Measurements from ENCODE around the gene TBXA2R. TPM values are rescaled to one million over a fixed set of nuclear protein-coding genes. Genes with fewer than 3 reads are reported as not detected.

The TBXA2R gene
- polyA plus RNA-seq, 1 donor = 1.3 TPM

DNA sequence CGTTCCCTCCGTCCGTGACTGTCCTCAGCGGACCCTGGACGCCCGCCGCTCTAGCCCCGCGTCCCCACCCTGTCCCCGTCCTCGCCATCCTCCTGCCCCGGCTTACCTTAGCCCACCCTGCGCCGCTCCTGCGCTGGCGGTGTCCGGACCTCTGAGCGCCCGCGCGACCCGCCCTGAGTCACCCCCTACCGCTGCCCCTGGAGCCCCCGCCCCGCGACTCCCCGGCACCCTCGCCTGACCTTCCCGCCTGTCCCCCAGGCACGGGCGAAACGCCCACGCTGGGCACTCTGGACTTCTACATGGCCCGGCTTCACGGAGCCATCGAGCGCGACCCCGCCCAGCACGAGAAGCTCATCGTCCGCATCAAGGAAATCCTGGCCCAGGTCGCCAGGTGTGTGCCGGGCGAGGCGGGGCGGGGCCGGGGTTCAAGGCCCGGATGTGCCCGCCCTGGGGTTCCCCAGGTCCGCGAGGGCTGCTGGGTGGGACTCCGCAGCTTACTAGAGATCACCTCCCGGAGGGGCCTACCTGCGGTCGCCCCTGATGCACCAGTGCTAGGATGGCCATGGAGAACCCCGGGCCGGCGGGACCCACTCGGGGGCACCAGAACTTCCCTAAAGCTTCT lies 28.8 kb downstream of the TBXA2R start:
- Histone ChIP-seq H3K4me3 (ENCODE audit: low read length) (no peak overlapping the region), H3K27ac (ENCODE audit: low read length) (no peak overlapping the region), H3K4me1 (ENCODE audit: control insufficient read depth, insufficient read depth, low read length) (peaks cover 14% of the 10 kb centered on the region), H3K9me3 (ENCODE audit: control insufficient read depth, low read depth, low read length) (peaks cover 15% of the 10 kb centered on the region), H3K36me3 (ENCODE audit: control insufficient read depth, insufficient read depth, low read length) (peaks cover 12% of the 10 kb centered on the region), H3K27me3 (ENCODE audit: control insufficient read depth, insufficient read depth, low read length) (no peaks in the 10 kb centered on the region)
- WGBS (ENCODE audit: insufficient coverage, low lambda C conversion rate) = no CpG with 5 or more reads among the region's 60 CpGs
- no peak for DNase-seq

DNA sequence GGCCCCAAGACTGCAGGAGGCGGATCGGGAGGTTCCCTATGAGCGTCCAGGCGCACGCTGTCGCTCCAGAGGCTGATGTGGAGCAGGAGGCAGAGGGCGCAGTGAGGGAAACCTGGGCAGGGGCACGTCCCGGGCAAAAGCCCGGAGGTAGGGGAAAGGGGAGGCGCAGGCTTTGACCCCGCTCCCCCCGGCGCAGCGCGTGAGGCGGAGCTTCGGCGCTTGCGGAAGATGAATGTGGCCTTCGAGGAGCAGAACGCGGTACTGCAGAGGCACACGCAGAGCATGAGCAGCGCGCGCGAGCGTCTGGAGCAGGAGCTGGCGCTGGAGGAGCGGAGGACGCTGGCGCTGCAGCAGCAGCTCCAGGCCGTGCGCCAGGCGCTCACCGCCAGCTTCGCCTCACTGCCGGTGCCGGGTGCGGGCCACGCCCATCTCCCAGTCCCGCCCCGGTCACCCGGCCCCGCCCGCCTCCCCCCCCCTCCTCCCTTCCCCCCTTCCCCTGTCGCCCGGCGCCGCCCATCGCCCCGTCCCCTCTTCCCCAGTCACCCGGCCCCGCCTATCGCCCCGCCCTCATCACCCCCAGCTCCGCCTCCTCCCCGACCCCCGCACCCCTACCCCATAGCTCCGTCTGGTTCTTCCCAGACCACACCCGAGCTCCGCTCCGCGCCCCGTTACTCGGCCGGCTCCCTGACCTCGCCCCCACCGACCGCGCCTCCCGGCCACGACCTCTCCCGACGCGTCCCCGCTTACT lies 29.8 kb downstream of the TBXA2R start:
- peak; percentile 43 to 49 for DNase-seq
- WGBS (ENCODE audit: insufficient coverage, low lambda C conversion rate) = no CpG with 5 or more reads among the region's 78 CpGs
- Histone ChIP-seq H3K9me3 (ENCODE audit: control insufficient read depth, low read depth, low read length) (peaks cover 15% of the 10 kb centered on the region), H3K27me3 (ENCODE audit: control insufficient read depth, insufficient read depth, low read length) (no peaks in the 10 kb centered on the region), H3K4me1 (ENCODE audit: control insufficient read depth, insufficient read depth, low read length) (peaks cover 20% of the 10 kb centered on the region), H3K4me3 (ENCODE audit: low read length) (peak overlapping the region; percentile 35), H3K27ac (ENCODE audit: low read length) (no peak overlapping the region), H3K36me3 (ENCODE audit: control insufficient read depth, insufficient read depth, low read length) (peaks cover 12% of the 10 kb centered on the region)

DNA sequence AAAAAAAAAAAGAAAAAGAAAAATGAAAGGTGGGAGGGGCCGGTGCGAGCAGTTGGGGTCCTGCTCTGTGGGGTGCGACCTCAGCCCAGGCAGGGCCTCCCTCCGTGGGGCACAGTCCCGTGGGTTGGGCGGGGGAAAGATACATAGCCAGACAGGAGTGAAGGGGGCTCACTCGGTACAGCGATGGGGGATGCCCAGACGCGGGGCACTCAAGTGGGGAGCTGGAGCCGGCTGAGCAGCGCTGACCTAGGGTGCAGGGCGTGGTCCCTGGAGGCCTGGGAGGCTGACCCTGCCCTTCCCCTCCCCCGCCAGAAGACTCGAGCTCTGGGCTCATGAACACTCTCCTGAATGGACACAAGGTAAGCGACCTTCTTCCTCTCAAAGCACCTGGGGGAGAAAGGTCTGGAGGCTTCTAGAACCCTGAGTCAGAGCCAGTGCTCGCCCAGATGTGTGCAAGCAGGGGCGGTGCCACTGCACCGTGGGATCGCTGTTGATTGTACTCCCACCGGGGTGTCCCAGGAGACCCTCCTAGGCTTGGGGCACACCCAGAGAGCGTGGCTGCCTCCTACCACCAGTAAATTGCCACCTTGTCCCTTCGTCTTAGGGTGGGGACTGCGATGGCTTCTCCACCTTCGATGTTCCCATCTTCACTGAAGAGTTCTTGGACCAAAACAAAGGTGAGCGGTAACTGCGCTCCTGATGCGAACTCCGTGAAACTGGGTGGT lies 30.6 kb downstream of the TBXA2R start:
- Histone ChIP-seq H3K27ac (ENCODE audit: low read length) (no peak overlapping the region), H3K9me3 (ENCODE audit: control insufficient read depth, low read depth, low read length) (peaks cover 15% of the 10 kb centered on the region), H3K36me3 (ENCODE audit: control insufficient read depth, insufficient read depth, low read length) (peaks cover 12% of the 10 kb centered on the region), H3K27me3 (ENCODE audit: control insufficient read depth, insufficient read depth, low read length) (no peaks in the 10 kb centered on the region), H3K4me1 (ENCODE audit: control insufficient read depth, insufficient read depth, low read length) (peaks cover 21% of the 10 kb centered on the region), H3K4me3 (ENCODE audit: low read length) (peak overlapping the region; percentile 35)
- no peak for DNase-seq
- WGBS (ENCODE audit: insufficient coverage, low lambda C conversion rate) = no CpG with 5 or more reads among the region's 29 CpGs

DNA sequence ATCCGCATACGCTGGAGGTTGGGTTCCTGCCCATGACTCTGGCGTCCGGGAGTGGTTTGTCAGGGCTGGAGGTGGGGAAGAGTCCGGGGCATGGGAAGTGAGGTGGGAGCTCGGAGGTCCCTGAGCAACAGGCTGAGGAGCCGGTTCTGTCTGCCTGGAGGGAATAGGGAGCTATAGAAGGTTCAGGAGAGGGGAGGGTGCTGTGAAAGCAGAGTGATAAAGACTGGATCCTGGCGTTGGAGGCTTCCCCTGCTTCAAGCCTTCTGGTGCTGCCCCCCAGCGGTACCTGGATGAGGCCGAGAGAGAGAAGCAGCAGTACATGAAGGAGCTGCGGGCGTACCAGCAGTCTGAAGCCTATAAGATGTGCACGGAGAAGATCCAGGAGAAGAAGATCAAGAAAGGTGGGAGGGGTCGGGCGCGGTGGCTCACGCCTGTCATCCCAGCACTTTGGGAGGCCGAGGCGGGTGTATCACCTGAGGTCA lies 31.4 kb downstream of the TBXA2R start:
- Histone ChIP-seq H3K27me3 (ENCODE audit: control insufficient read depth, insufficient read depth, low read length) (no peaks in the 10 kb centered on the region), H3K4me3 (ENCODE audit: low read length) (no peak overlapping the region), H3K27ac (ENCODE audit: low read length) (no peak overlapping the region), H3K4me1 (ENCODE audit: control insufficient read depth, insufficient read depth, low read length) (peaks cover 21% of the 10 kb centered on the region), H3K36me3 (ENCODE audit: control insufficient read depth, insufficient read depth, low read length) (peaks cover 12% of the 10 kb centered on the region), H3K9me3 (ENCODE audit: control insufficient read depth, low read depth, low read length) (peaks cover 15% of the 10 kb centered on the region)
- no CpG with 5 or more reads among the region's 19 CpGs for WGBS (ENCODE audit: insufficient coverage, low lambda C conversion rate)
- no peak for DNase-seq

DNA sequence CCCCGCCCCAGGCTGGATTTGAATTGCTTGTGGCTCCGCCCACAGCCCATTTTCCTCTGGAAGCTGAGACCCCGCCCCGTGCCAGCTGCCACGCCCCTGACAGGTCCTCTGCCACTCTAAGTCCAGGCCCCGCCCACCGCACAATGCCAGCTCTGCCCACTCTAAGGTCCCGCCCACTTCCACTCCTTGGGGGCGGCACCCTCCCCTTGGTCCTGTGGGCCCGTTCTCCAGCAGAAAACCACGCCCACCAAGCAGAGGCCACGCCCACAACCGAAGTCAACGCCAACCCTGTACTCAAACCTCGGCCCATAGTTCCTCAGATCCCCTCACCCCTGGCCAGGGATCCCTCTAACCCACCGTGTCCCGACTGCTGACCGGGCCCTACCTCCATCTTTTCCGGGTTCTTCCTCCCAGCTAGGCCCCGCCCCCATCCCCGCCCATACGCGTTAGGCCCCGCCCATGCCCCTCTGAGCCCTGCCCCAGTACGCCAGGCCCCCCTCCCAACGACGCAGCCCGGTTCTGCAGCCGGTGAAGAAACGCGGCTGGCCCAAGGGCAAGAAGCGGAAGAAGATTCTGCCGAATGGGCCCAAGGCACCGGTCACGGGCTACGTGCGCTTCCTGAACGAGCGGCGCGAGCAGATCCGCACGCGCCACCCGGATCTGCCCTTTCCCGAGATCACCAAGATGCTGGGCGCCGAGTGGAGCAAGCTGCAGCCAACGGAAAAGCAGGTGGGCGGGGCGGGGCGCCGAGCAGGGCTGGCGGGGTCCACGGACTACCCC lies 32.6 kb downstream of the TBXA2R start:
- Histone ChIP-seq H3K27ac (ENCODE audit: low read length) (no peak overlapping the region), H3K4me1 (ENCODE audit: control insufficient read depth, insufficient read depth, low read length) (peaks cover 21% of the 10 kb centered on the region), H3K27me3 (ENCODE audit: control insufficient read depth, insufficient read depth, low read length) (no peaks in the 10 kb centered on the region), H3K36me3 (ENCODE audit: control insufficient read depth, insufficient read depth, low read length) (peaks cover 12% of the 10 kb centered on the region), H3K9me3 (ENCODE audit: control insufficient read depth, low read depth, low read length) (peaks cover 15% of the 10 kb centered on the region), H3K4me3 (ENCODE audit: low read length) (peak overlapping the region; percentile 92)
- no CpG with 5 or more reads among the region's 55 CpGs for WGBS (ENCODE audit: insufficient coverage, low lambda C conversion rate)
- DNase-seq = peak; percentile 79 to 83

DNA sequence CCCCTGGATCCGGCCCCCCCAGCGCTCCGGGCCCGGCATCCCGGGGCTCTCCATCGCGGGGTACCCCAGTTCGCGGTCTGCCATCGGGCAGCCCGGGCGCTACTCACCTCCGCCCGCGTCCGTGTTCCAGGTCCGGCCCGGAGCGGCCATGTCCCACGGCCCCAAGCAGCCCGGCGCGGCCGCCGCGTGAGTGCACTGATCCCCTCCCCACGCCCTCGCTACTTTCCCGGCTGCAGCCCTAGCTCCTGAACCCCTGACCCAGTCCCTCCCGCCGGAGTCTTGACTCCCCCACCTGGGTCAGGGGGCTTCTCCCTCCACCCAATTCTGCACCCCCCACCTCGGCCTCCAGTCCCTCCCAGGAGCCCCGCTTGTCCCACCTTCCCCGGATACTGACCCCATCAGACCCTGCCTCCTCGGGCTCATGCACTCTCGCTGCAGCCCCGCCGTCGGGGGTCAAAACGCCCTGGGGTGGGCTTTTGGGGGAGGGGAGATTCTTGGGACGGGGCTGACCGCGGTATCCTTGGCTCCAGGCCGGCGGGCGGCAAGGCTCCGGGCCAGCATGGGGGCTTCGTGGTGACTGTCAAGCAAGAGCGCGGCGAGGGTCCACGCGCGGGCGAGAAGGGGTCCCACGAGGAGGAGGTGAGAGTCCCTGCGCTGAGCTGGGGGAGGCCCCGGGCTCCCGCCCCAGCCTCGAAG lies 33.4 kb downstream of the TBXA2R start:
- peak overlapping the region; percentile 54 for H3K27ac ChIP-seq (ENCODE audit: low read length)

DNA sequence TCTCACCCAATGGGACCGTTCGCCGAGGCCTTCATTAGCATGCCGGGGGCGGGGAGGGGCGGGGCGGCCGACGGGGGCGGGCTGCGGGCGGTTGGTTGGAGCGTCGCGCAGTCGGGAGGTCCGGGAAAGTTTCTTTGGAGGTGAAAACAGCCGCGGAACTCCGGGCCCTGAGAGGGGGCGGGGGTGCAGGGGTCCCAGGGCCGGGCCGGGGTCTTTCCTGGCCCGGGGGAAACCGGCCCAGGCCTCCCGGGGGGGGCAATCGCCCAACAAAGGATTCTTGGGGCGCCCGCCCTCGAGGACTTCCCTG lies 33.9 kb downstream of the TBXA2R start, which contains the start of gene HMG20B:
Gene HMG20B (plus strand): TSS at position 90 of the 307 bp plus-strand sequence. CDS start 366 bp downstream, outside the sequence.
- peaks cover 21% of the 10 kb centered on the region for H3K4me1 ChIP-seq (ENCODE audit: control insufficient read depth, insufficient read depth, low read length)
- WGBS (ENCODE audit: insufficient coverage, low lambda C conversion rate) = no CpG with 5 or more reads among the region's 30 CpGs

More for the DNA sequence above, 33.4 kb downstream of the TBXA2R start:
- Histone ChIP-seq H3K27me3 (ENCODE audit: control insufficient read depth, insufficient read depth, low read length) (no peaks in the 10 kb centered on the region), H3K4me3 (ENCODE audit: low read length) (peak overlapping the region; percentile 92), H3K4me1 (ENCODE audit: control insufficient read depth, insufficient read depth, low read length) (peaks cover 21% of the 10 kb centered on the region), H3K36me3 (ENCODE audit: control insufficient read depth, insufficient read depth, low read length) (peaks cover 12% of the 10 kb centered on the region), H3K9me3 (ENCODE audit: control insufficient read depth, low read depth, low read length) (peaks cover 15% of the 10 kb centered on the region)
- WGBS (ENCODE audit: insufficient coverage, low lambda C conversion rate) = no CpG with 5 or more reads among the region's 60 CpGs
- no peak for DNase-seq

DNA sequence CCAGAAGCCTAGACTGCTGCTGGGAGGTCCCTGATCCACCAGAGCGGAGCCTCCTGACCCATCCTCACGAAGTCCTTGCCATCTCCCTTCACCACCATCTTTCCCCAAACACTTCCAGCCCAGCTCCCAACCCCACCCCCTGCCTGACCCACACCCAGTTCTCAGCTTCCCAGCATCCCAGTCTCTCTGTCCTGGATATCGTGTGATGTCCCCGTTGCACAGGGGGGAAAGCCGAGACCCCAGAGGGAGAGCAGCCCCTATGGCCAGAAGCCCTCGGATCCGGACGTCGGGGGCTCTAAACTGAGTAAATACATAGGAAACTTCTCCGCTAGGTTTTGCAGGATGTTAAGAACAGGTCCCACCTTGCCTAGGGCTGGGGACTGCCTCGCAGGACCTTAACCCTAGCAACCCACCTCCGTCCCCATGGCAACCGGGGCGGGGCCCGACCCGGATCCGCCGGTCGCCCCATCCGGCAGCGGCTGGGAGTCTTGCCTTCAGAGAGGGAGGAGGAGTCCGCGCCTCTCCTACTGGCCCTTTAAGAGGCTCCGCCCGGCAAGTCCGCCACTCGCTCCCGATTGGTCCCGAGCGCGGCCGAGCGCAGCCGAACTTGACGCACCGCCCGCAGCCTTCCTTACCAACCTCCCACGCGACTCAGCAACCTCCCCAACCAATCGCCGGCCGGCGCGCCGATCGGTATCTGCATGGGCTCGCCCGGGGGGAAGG lies 34.4 kb downstream of the TBXA2R start:
- peak overlapping the region; percentile 51 for H3K4me3 ChIP-seq (ENCODE audit: low read length)
- no CpG with 5 or more reads among the region's 48 CpGs for WGBS (ENCODE audit: insufficient coverage, low lambda C conversion rate)
- peaks cover 21% of the 10 kb centered on the region for H3K4me1 ChIP-seq (ENCODE audit: control insufficient read depth, insufficient read depth, low read length)
- DNase-seq = peak; percentile 100
- no peaks in the 10 kb centered on the region for H3K27me3 ChIP-seq (ENCODE audit: control insufficient read depth, insufficient read depth, low read length)
- H3K36me3 ChIP-seq (ENCODE audit: control insufficient read depth, insufficient read depth, low read length) = peaks cover 12% of the 10 kb centered on the region
- no peak overlapping the region for H3K27ac ChIP-seq (ENCODE audit: low read length)
- peaks cover 15% of the 10 kb centered on the region for H3K9me3 ChIP-seq (ENCODE audit: control insufficient read depth, low read depth, low read length)

More for the DNA sequence above, 33.9 kb downstream of the TBXA2R start, which contains the start of gene HMG20B:
- DNase-seq = no peak
- Histone ChIP-seq H3K9me3 (ENCODE audit: control insufficient read depth, low read depth, low read length) (peaks cover 15% of the 10 kb centered on the region), H3K36me3 (ENCODE audit: control insufficient read depth, insufficient read depth, low read length) (peaks cover 12% of the 10 kb centered on the region), H3K4me3 (ENCODE audit: low read length) (peak within 1 kb of the TSS; percentile 92), H3K27me3 (ENCODE audit: control insufficient read depth, insufficient read depth, low read length) (no peaks in the 10 kb centered on the region), H3K27ac (ENCODE audit: low read length) (peak within 1 kb of the TSS; percentile 54)

DNA sequence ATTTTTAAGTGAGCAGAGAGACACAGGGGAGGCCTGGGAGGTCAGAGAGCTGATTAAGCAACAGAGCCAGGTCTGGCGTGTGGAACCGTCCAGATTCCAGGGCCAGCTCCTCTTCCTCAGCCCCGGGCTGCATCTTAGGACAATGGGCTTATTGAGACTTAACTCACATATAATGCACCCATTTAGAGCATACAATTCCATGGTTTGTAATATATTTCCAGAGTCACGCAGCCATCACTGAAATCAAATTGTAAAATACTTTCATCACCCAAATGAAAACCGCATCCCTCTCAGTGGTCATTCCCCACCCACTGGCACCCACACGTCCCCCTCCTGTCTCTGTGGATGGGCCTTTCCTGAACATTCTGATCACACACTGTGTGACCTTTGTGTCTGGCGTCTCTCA lies 36.1 kb downstream of the TBXA2R start:
- H3K4me3 ChIP-seq (ENCODE audit: low read length) = no peak overlapping the region
- H3K27ac ChIP-seq (ENCODE audit: low read length) = no peak overlapping the region
- no peaks in the 10 kb centered on the region for H3K27me3 ChIP-seq (ENCODE audit: control insufficient read depth, insufficient read depth, low read length)
- H3K9me3 ChIP-seq (ENCODE audit: control insufficient read depth, low read depth, low read length) = peaks cover 12% of the 10 kb centered on the region
- DNase-seq = no peak
- H3K36me3 ChIP-seq (ENCODE audit: control insufficient read depth, insufficient read depth, low read length) = peaks cover 8% of the 10 kb centered on the region
- peaks cover 14% of the 10 kb centered on the region for H3K4me1 ChIP-seq (ENCODE audit: control insufficient read depth, insufficient read depth, low read length)
- WGBS (ENCODE audit: insufficient coverage, low lambda C conversion rate) = no CpG with 5 or more reads among the region's 7 CpGs

Data from large intestine (tissue), 3 donors.